B cell (primary cell): ENCODE results near the gene B4GALT1. TPM values are rescaled to one million over a fixed set of nuclear protein-coding genes. Genes with fewer than 3 reads are reported as not detected.

Experiments used
- ATAC-seq: fragments of 200-7000 bp; cut with Tn5 transposase; one replicate; pipeline ENCODE4 v1.10.0; 2021; ENCODE audit warnings: low read depth, mild to moderate bottlenecking, moderate number of reproducible peaks, moderate library complexity
- CTCF ChIA-PET: fragments of 350-600 bp; sonication (Branson Sonifier 250); formaldehyde crosslinking; loops from one replicate; lab custom pipeline; 2021; ENCODE audit warnings: antibody characterized with exemption, inconsistent platforms; lab: Charles Lee
- POLR2A ChIA-PET: fragments of 350-600 bp; sonication (Branson Sonifier 250); formaldehyde crosslinking; loops from one replicate; lab custom pipeline; 2021; ENCODE audit warnings: antibody characterized with exemption; lab: Charles Lee
- DNase-seq: peaks from one replicate; pipeline ENCODE4 v3.0.0; 2013
- H2AFZ ChIP-seq: 2 replicates; pipeline ENCODE4 v1.6.1; 2012; ENCODE audit warnings: mild to moderate bottlenecking, low read depth, low read length; ENCODE audit not compliant: insufficient read depth, poor library complexity, severe bottlenecking
- H3K27ac ChIP-seq, 2 donors: 1 replicate in 1 of 2; 2 replicates in 1 of 2; pipeline ENCODE4 v1.5.1; 2012 to 2013; ENCODE audit warnings: low read length in 2 of 2, mild to moderate bottlenecking in 2 of 2, moderate library complexity in 1 of 2
- H3K27me3 ChIP-seq, 4 experiments: fragments of 200-600 bp in 1 of 4; sonication (generic) in 1 of 4; replicated peaks in 1 of 4; 1 replicate in 2 of 4; 2 replicates in 2 of 4; pipeline versions ENCODE4 v1.6.1 to v1.7.0; 2013 to 2016; ENCODE audit warnings: low read length in 3 of 4, mild to moderate bottlenecking in 2 of 4, mixed read lengths in 1 of 4, moderate library complexity in 1 of 4; ENCODE audit not compliant: insufficient read depth in 4 of 4, control insufficient read depth in 3 of 4; ENCODE audit errors: control extremely low read depth in 1 of 4
- H3K36me3 ChIP-seq, 2 experiments: replicated peaks in 1 of 2; 1 replicate in 1 of 2; 2 replicates in 1 of 2; pipeline versions ENCODE4 v1.6.1 to v1.7.1; 2013; ENCODE audit warnings: low read length in 1 of 2; ENCODE audit not compliant: insufficient read depth in 2 of 2, control insufficient read depth in 1 of 2; ENCODE audit errors: control extremely low read depth in 1 of 2, extremely low read depth in 1 of 2
- H3K4me1 ChIP-seq, 2 donors: fragments of 200-600 bp in 1 of 2; sonication (generic) in 1 of 2; 1 replicate in 1 of 2; 2 replicates in 1 of 2; pipeline versions ENCODE4 v1.5.1 to v1.6.1; 2013 to 2017; ENCODE audit warnings: low read length in 2 of 2; ENCODE audit not compliant: control insufficient read depth in 2 of 2, insufficient read depth in 2 of 2
- H3K4me2 ChIP-seq: replicated peaks from 2 replicates; pipeline ENCODE3; 2012; ENCODE audit warnings: mild to moderate bottlenecking, low read depth, low read length; ENCODE audit not compliant: poor library complexity, severe bottlenecking
- H3K4me3 ChIP-seq, 5 experiments: fragments of 200-600 bp in 1 of 5; sonication (generic) in 1 of 5; 1 replicate in 3 of 5; 2 replicates in 2 of 5; pipeline versions ENCODE4 v1.5.1 to v1.7.0; 2011 to 2016; ENCODE audit warnings: low read length in 4 of 5, mild to moderate bottlenecking in 4 of 5, low read depth in 2 of 5, control low read depth in 1 of 5, moderate library complexity in 1 of 5; ENCODE audit not compliant: insufficient read depth in 1 of 5; ENCODE audit errors: control extremely low read depth in 1 of 5, extremely low read depth in 1 of 5
- H3K79me2 ChIP-seq: fragments of 200-600 bp; sonication (generic); one replicate; pipeline ENCODE4 v1.6.0; 2016; ENCODE audit warnings: low read length; ENCODE audit not compliant: control insufficient read depth, insufficient read depth
- H3K9ac ChIP-seq: fragments of 200-600 bp; sonication (generic); 2 replicates; pipeline ENCODE4 v1.6.1; 2017; ENCODE audit warnings: mild to moderate bottlenecking, low read length, moderate library complexity
- H3K9me3 ChIP-seq, 3 donors: one replicate each; pipeline versions ENCODE4 v1.6.1 to v1.7.1; 2013; ENCODE audit warnings: low read length in 2 of 3; ENCODE audit not compliant: control insufficient read depth in 2 of 3, insufficient read depth in 1 of 3; ENCODE audit errors: control extremely low read depth in 1 of 3
- H4K20me1 ChIP-seq: 2 replicates; pipeline ENCODE4 v1.6.0; 2012; ENCODE audit warnings: mild to moderate bottlenecking, low read length; ENCODE audit not compliant: insufficient read depth, control insufficient read depth, poor library complexity, severe bottlenecking
- H3K27ac Mint-ChIP-seq: one replicate; pipeline ENCODE4 v1.8.0; 2021; ENCODE audit warnings: mixed read lengths
- H3K27me3 Mint-ChIP-seq: one replicate; pipeline ENCODE4 v1.8.0; 2021; ENCODE audit warnings: mixed read lengths
- H3K4me1 Mint-ChIP-seq: one replicate; pipeline ENCODE4 v1.8.0; 2021; ENCODE audit warnings: mixed read lengths
- H3K4me3 Mint-ChIP-seq: one replicate; pipeline ENCODE4 v1.8.0; 2021; ENCODE audit warnings: mixed read lengths
- H3K9me3 Mint-ChIP-seq: one replicate; pipeline ENCODE4 v1.8.0; 2022; ENCODE audit warnings: mixed read lengths; ENCODE audit not compliant: insufficient read depth
- EZH2 ChIP-seq: IDR thresholded peaks from 2 replicates; pipeline ENCODE4 v1.6.1; 2012; ENCODE audit warnings: borderline replicate concordance, low read depth, mild to moderate bottlenecking, moderate library complexity, low read length; ENCODE audit not compliant: insufficient read depth, poor library complexity, severe bottlenecking
- WGBS: methylation state at CpG from one replicate; pipeline ENCODE4 v1.1.5; 2013; ENCODE audit warnings: missing lambda C conversion rate; ENCODE audit not compliant: insufficient coverage; 5-methylcytosine and 5-hydroxymethylcytosine counted together
- intact Hi-C: fragments of 100-400 bp; cut with micrococcal nuclease; formaldehyde crosslinking; loops from one replicate; pipeline ENCODE4 v1.10.0; 2022
- polyA plus RNA-seq: library from polyadenylated mRNA; depleted of rRNA; stranded (reverse); fragments of >200 nt; gene quantifications from 2 replicates; pipeline ENCODE4 v1.2.3, GENCODE V29; 2012
- total RNA-seq, 2 donors: library from RNA; stranded (reverse); fragments of 120-200 nt in 1 of 2; gene quantifications; 1 replicate in 1 of 2; 2 replicates in 1 of 2; pipeline versions ENCODE4 v1.2.3 to v1.2.4, GENCODE V29; 2013 to 2022
- TF ChIP-seq, protein P1 (sequence below): fragments of 200-600 bp; IDR thresholded peaks from one replicate; pipeline ENCODE4 v1.8.0; 2022; ENCODE audit warnings: antibody characterized with exemption, mild to moderate bottlenecking

The B4GALT1 gene
- total and polyA plus RNA-seq, 2 donors (not counting 1 experiment from before 2014, with no cell fraction given) = 49.2 to 201 TPM

- peaks cover 4 to 22% of the 10 kb centered on the region in 2 donors for H3K4me1 ChIP-seq
- ATAC-seq (peak; percentile 9), DNase-seq (no peak)
- WGBS = no CpG with 5 or more reads among the region's 5 CpGs
- Mint-ChIP-seq H3K9me3 (no peaks in the 10 kb centered on the region), H3K27ac (peak overlapping the region; percentile 67), H3K4me1 (peaks cover 52% of the 10 kb centered on the region), H3K4me3 (no peak overlapping the region), H3K27me3 (no peaks in the 10 kb centered on the region)
- H3K9me3 ChIP-seq = no peaks in the 10 kb centered on the region
- ChIA-PET POLR2A (interaction anchor here (0.9 to 1.5 kb wide), 3 partner anchors 18 to 94 kb away, joined by 3 to 14 read pairs (median 3); no protein-coding TSS in a partner anchor), CTCF (interaction anchor here (1.0 kb wide), 1 partner anchor 93 kb away, joined by 3 read pairs; no protein-coding TSS in a partner anchor)
- H4K20me1 ChIP-seq = peaks cover 24% of the 10 kb centered on the region
- no peak for TF ChIP-seq EZH2
- TF ChIP-seq, protein P1, sequence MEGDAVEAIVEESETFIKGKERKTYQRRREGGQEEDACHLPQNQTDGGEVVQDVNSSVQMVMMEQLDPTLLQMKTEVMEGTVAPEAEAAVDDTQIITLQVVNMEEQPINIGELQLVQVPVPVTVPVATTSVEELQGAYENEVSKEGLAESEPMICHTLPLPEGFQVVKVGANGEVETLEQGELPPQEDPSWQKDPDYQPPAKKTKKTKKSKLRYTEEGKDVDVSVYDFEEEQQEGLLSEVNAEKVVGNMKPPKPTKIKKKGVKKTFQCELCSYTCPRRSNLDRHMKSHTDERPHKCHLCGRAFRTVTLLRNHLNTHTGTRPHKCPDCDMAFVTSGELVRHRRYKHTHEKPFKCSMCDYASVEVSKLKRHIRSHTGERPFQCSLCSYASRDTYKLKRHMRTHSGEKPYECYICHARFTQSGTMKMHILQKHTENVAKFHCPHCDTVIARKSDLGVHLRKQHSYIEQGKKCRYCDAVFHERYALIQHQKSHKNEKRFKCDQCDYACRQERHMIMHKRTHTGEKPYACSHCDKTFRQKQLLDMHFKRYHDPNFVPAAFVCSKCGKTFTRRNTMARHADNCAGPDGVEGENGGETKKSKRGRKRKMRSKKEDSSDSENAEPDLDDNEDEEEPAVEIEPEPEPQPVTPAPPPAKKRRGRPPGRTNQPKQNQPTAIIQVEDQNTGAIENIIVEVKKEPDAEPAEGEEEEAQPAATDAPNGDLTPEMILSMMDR = no peak
- H3K36me3 ChIP-seq = peaks cover 1 to 30% of the 10 kb centered on the region in 2 experiments
- H3K9ac ChIP-seq = no peak overlapping the region
- H2AFZ ChIP-seq = no peak overlapping the region
- no peak overlapping the region for H3K4me3 ChIP-seq
- peaks cover 6% of the 10 kb centered on the region for H3K79me2 ChIP-seq
- H3K4me2 ChIP-seq = no peak overlapping the region
- intact Hi-C loops = no loop called here
- H3K27ac ChIP-seq = no peak overlapping the region
- no peaks in the 10 kb centered on the region for H3K27me3 ChIP-seq
Observed at GRCh38 chr9:33107762-33108161, 59.4 kb downstream of the B4GALT1 start.

GRCh38 chr9:33106827-33107621 lies 60.1 kb downstream of the B4GALT1 start:
- DNase-seq = no peak
- Histone ChIP-seq H2AFZ (no peak overlapping the region), H3K36me3 (peaks cover 0 to 23% of the 10 kb centered on the region in 2 experiments), H3K4me2 (no peak overlapping the region), H3K9me3 (no peaks in the 10 kb centered on the region), H3K9ac (no peak overlapping the region), H3K27ac (no peak overlapping the region), H4K20me1 (peaks cover 19% of the 10 kb centered on the region), H3K4me3 (no peak overlapping the region), H3K4me1 (peaks cover 4 to 22% of the 10 kb centered on the region in 2 donors), H3K27me3 (no peaks in the 10 kb centered on the region), H3K79me2 (peaks cover 3% of the 10 kb centered on the region)
- no peaks in the 10 kb centered on the region for H3K27me3 Mint-ChIP-seq
- ATAC-seq = peak; percentile 22
- H3K27ac Mint-ChIP-seq = peak overlapping the region; percentile 67
- ChIA-PET POLR2A (interaction anchor here (0.7 to 0.9 kb wide), 2 partner anchors 95 to 120 kb away, joined by 3 to 14 read pairs; no protein-coding TSS in a partner anchor), CTCF (interaction anchor here (1.0 to 1.1 kb wide), 2 partner anchors 10 to 119 kb away, joined by 3 to 4 read pairs; no protein-coding TSS in a partner anchor)
- H3K9me3 Mint-ChIP-seq = no peaks in the 10 kb centered on the region
- intact Hi-C loops = no loop called here
- 70% methylated on average over 9 of the region's 10 CpGs for WGBS
- no peak overlapping the region for H3K4me3 Mint-ChIP-seq
- peaks cover 52% of the 10 kb centered on the region for H3K4me1 Mint-ChIP-seq
- TF ChIP-seq, protein P1 = no peak
- no peak for TF ChIP-seq EZH2
